Subcutaneous adipose tissue (tissue), 4 donors: Measurements from ENCODE around the gene KRTAP12-2. TPM values are rescaled to one million over a fixed set of nuclear protein-coding genes. Genes with fewer than 3 reads are reported as not detected.

ENCODE experiments used
- CTCF ChIP-seq: fragments of 450-650 bp; IDR thresholded peaks from one replicate; pipeline ENCODE4 v1.5.1; 2016; ENCODE audit warnings: low read depth, mild to moderate bottlenecking, control low read depth, antibody characterized with exemption, moderate library complexity
- total RNA-seq, 4 donors: library from RNA; depleted of rRNA; stranded (reverse); fragments of >200 nt; gene quantifications; one replicate each; pipeline ENCODE4 v1.1.0, GENCODE V29; 2016

KRTAP12-2 gene
- total RNA-seq, 4 donors from 2014 or later, result not detected

- no peak for TF ChIP-seq CTCF
Observed at GRCh38 chr21:44643741-44644310, 22.9 kb downstream of the KRTAP12-2 start.

GRCh38 chr21:44640761-44641160 is 26.0 kb downstream of the KRTAP12-2 start:
- TF ChIP-seq CTCF, result no peak

GRCh38 chr21:44639331-44639655 is 27.4 kb downstream of the KRTAP12-2 start:
- TF ChIP-seq CTCF, result no peak

GRCh38 chr21:44637018-44637850 is 29.5 kb downstream of the KRTAP12-2 start, which contains the start of gene KRTAP10-10:
TSS of gene KRTAP10-10 (plus strand) at chr21:44637356. CDS start at chr21:44637418, 62 bp downstream.
- TF ChIP-seq CTCF, result no peak

- TF ChIP-seq CTCF, result no peak
Observed at GRCh38 chr21:44636209-44637017, 30.3 kb downstream of the KRTAP12-2 start.

GRCh38 chr21:44632067-44632466 is 34.7 kb downstream of the KRTAP12-2 start:
- TF ChIP-seq CTCF, result no peak

GRCh38 chr21:44630440-44630839 is 36.3 kb downstream of the KRTAP12-2 start:
- no peak for TF ChIP-seq CTCF
